T follicular helper cell (primary cell): ENCODE results near the gene PSMB9.
"Not testable (repeated sequence)": the region's sequence is repeated elsewhere in the genome, so short reads cannot be mapped to it uniquely, and the experiment has no call there.

Experiments
- DNase-seq: peaks from one replicate; pipeline ENCODE4 v3.0.0-alpha.2; 2020; ENCODE audit warnings: low read depth

The PSMB9 gene

GRCh38 chr6:32860674-32861073, 6.7 kb downstream of the PSMB9 start:
- no peak for DNase-seq

DNA sequence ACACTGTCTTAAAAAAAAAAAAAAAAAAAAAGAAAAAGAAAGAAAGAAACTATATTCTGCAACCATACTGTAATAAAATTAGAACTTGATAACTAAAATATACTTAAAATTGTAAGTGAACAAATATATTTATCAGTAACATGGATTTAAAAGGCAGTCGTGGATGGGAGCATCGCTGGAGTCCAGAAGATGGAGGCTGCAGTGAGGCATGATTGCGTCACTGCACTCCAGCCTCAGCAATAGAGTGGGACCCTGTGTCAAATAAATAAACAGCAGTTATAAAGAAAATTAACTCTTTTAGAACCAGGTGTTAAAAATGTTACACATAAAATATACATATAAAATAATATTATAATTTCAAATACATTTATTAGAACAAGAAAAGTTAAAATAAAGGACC, 8.7 kb downstream of the PSMB9 start:
- no peak for DNase-seq

DNA sequence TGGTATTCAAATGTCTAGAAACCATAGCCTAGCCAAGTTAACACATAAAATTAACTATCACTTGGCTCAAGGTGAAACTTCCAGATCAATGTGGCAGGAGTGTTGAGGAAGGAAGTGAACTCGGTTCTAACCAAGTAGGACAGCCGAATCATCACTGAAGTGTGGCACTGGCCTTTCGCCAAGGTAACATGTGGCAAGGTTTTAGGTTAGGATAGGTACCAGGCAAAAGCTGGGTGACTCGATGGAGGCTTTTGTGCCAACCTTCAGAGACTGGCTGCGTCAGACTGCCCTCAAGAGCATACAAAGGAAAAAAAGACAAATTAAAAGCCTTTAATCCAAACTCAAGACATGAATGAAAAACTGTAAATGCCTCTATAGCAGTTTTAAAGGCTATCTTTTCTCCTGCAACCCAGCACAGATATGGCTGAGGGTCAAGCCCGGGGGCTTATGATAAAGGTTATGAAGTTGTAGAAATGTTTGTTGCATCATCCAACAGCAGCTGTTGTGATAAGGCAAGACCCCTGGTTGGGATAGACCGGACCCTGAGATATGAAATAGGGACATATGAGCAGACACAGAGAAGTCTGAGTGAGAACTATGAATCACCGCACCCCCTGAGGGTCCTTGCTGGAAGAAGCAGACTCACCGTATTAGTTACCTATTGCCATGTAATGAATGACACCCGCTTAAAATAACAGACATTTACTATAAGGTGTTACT, 11.9 kb downstream of the PSMB9 start:
- DNase-seq = no peak

GRCh38 chr6:32867022-32867477, 13.1 kb downstream of the PSMB9 start:
- DNase-seq = no peak

GRCh38 chr6:32867554-32868256, 13.7 kb downstream of the PSMB9 start:
- DNase-seq = no peak

DNA sequence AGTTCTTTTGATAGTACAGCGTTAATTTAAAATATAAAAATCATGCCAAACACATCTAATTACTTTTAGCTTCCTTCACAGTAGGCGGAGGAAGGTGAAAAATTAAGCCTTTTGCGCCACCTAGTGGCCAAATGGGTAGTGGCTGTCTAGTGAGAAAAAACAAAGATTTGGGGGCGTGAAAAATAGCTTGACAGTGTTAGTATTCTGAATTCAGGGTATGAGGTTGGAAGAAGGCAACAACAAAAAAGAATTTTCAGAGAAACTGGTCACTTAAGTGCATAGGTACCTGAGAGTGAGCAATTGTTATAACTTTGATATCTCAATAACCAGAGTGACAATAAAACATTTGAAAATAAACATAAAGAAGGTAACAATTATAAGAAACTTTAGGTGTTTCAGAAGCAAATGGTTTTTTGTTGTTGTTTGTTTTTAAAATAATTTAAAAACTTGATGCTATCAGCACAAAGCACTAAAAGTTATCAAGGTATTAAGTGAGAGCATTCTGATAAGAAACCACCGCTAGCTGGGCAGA, 14.3 kb downstream of the PSMB9 start:
- peak; percentile 80 for DNase-seq

GRCh38 chr6:32873947-32874346, 20.0 kb downstream of the PSMB9 start:
- not testable (repeated sequence) for DNase-seq

- DNase-seq = no peak
Measured at GRCh38 chr6:32876603-32877002, 22.6 kb downstream of the PSMB9 start.

DNA sequence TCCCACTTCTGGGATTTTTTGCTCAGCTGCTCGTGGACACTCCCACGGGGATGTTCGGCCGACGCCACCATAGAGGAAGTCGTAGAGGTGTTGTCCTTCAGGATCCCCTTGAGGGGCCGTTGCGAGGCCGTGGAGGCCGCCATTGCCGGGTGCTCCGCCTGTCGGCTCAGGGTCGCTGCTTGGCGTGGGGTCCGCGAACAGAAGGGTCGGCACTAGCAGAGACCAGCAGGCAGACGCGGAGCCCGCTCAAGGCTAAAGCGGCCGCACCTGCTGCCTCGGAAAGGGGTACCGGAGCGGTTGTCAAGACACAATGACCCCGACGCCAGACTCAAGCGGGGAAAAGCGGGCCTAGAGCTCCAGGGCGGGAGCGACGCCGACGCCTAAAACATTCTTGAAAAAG, 25.7 kb downstream of the PSMB9 start:
- no peak for DNase-seq

DNA sequence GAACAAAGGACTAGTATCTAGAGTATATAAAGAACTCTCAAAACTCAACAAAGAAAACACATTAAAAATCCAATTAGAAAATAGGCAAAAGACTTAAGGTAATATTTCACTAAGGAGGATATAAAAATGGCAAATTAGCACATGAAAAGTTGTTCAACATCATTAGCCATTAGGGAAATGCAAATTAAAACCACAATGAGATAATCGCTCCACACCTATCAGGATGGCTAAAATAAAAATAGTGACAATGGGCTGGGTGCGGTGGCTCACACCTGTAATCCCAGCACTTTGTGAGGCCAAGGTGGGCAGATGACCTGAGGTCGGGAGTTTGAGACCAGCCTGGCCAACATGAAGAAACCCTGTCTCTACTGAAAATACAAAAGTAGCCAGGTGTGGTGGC, 27.0 kb downstream of the PSMB9 start:
- DNase-seq = not testable (repeated sequence)

DNA sequence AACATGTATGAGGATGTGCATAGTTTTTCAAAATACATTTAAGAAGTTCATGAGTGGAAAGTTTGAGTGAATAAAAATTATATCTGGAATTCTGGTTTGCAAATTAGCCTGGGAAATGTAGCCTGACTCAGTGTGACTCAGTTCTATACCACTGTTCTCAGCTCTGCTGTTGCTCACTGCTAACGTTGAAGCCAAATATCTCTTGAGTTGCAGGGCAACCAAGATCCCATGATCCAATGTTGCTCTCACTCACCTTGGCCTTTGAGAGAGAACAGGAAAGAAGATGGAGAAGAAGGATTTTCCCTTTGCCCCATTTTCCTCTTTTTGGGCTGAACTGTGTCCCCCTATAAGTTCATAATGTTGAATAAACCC, 28.9 kb downstream of the PSMB9 start:
- no peak for DNase-seq

- DNase-seq = no peak
Measured at GRCh38 chr6:32883789-32884188, 29.8 kb downstream of the PSMB9 start.

GRCh38 chr6:32885698-32886286, 31.8 kb downstream of the PSMB9 start:
- no peak for DNase-seq

GRCh38 chr6:32886681-32887383, 32.8 kb downstream of the PSMB9 start:
- no peak for DNase-seq

DNA sequence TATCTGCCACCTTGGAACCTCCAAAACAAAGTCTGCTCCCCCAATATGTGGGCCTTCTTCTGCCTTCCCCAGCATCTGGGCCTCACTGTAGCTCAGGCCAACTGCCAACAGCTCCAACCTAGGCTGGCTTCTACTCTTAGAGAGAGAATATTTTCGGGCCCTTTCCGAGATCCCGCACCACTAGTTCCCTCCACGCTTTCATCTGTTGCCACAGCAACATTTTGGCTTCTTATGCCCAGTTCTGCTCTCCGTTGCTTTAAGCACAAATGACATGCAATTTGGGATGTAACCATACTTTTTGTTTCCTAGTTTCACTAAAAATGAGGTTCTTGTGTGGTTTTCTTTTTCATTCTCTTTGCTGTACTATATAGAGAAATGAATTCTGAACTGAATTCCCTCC, 33.6 kb downstream of the PSMB9 start:
- DNase-seq = no peak

GRCh38 chr6:32888576-32888975, 34.6 kb downstream of the PSMB9 start:
- no peak for DNase-seq

- DNase-seq = no peak
Measured at GRCh38 chr6:32889533-32889932, 35.5 kb downstream of the PSMB9 start.

DNA sequence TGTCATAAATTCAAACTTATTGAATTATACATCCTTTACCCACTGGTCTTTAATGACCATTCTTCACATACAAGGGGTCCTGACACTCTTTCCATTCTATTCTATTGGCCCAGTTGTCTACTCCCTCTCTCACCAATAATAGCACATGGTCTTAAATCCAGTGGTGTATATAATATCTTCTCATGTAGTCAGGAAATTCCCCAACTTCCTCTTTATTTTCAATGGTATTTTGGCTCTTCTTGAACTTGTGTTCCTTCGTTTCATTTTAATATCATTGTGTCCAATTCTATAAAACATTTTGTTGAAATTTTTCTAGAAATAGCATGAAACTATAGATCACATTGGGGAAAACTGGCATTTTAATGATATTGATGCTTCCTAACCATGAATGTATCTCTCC, 36.8 kb downstream of the PSMB9 start:
- DNase-seq = no peak

DNA sequence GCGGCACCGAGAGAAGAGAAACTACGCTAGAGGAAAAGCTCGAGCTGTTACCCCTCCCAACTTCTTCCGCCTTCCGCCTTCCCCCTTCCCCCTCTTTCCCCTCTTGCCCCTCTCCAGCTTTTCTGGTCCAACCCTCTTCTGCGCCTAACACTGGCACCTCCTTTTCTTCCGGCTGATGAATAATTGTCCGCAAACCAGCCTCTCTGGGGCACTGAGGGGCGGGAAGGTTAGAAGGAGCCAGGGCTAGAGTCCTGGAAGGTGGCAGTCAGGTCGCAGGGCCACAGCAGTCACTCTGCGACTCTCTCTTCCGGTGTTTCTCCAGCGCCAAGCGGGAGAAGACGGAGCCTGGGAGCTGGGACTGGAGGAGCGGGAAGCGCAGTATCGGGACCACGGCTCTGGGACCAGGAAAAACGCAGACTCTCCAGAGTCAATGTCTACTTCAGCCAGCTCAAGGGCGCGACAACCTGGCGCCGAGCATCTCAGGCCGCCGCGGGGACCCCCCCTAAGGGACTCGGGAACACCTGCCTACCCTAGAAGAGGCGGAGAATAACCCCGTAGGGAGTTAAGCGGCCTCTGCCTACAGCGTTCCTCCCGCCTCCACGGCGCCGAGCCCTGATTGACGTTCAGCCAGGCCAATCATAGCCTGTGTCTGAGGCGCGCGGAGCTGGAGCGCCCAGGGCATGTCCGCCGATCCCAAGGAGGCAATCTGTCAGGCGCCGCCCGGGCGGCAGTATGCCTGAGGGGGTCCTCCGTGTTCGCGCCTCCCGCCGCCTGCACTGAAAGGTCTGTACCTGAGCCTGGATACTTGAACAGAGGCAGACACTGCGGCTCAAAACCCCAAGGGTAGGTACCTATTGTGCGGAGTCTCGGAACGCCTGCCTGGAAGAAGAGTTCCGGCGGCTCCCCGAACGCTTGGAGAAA, 40.4 kb downstream of the PSMB9 start:
- DNase-seq = peak; percentile 93

DNA sequence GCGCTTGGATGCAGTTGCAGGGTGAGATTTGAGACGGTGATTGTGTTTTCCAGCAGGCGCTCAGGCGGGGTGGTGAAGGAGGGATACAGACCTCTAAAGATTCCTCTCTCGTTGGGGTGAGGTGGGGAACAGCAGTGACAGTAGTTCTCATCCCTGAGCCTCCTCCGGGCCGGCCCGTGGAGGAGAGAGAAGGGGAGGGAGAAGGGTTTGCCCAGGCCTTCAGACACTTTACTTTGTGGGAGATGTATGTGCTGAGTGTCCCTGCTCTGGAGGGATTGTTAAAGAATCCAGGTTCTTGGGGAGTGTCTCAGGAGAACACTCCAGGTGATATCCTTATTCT, 41.0 kb downstream of the PSMB9 start:
- DNase-seq = no peak

GRCh38 chr6:32903952-32904351, 50.0 kb downstream of the PSMB9 start:
- DNase-seq = no peak
